ENCODE measurements around the gene VSNL1.

The VSNL1 gene

GRCh38 chr2:17580319-17580715 is 39.8 kb downstream of the VSNL1 start:
- DNase-seq, result no peak

- DNase-seq, result no peak
Measured at GRCh38 chr2:17581831-17582230, 41.3 kb downstream of the VSNL1 start.

GRCh38 chr2:17583166-17583565 is 42.7 kb downstream of the VSNL1 start:
- no peak for DNase-seq

GRCh38 chr2:17583646-17584045 is 43.1 kb downstream of the VSNL1 start:
- DNase-seq, result no peak

- no peak for DNase-seq
Measured at GRCh38 chr2:17584689-17585088, 44.2 kb downstream of the VSNL1 start.

GRCh38 chr2:17587469-17587868 is 47.0 kb downstream of the VSNL1 start:
- DNase-seq, result no peak

GRCh38 chr2:17588031-17588430 is 47.5 kb downstream of the VSNL1 start:
- no peak for DNase-seq

GRCh38 chr2:17589406-17590035 is 49.0 kb downstream of the VSNL1 start:
- no peak for DNase-seq

- DNase-seq, result no peak
Measured at GRCh38 chr2:17590342-17590911, 49.9 kb downstream of the VSNL1 start.

- no peak for DNase-seq
Measured at GRCh38 chr2:17591846-17592245, 51.4 kb downstream of the VSNL1 start.

GRCh38 chr2:17592731-17593409 is 52.4 kb downstream of the VSNL1 start:
- DNase-seq, result no peak

- DNase-seq, result no peak
Measured at GRCh38 chr2:17593445-17593840, 52.9 kb downstream of the VSNL1 start.

GRCh38 chr2:17593841-17594491 is 53.5 kb downstream of the VSNL1 start:
- no peak for DNase-seq

GRCh38 chr2:17594533-17595401 is 54.3 kb downstream of the VSNL1 start:
- DNase-seq, result peak in 2 of 56 donors; percentile 9

GRCh38 chr2:17599617-17600016 is 59.1 kb downstream of the VSNL1 start:
- DNase-seq, result no peak

- DNase-seq, result no peak
Measured at GRCh38 chr2:17600556-17601204, 60.2 kb downstream of the VSNL1 start.

- no peak for DNase-seq
Measured at GRCh38 chr2:17604050-17604449, 63.6 kb downstream of the VSNL1 start.

- no peak for DNase-seq
Measured at GRCh38 chr2:17605696-17606095, 65.2 kb downstream of the VSNL1 start.

- no peak for DNase-seq
Measured at GRCh38 chr2:17606851-17607250, 66.4 kb downstream of the VSNL1 start.

- DNase-seq, result no peak
Measured at GRCh38 chr2:17607379-17607778, 66.9 kb downstream of the VSNL1 start.

- DNase-seq, result no peak
Measured at GRCh38 chr2:17608251-17608650, 67.8 kb downstream of the VSNL1 start.
